ENCODE measurements around the gene PRSS8. TPM values are rescaled to one million over a fixed set of nuclear protein-coding genes. Genes with fewer than 3 reads are reported as not detected.

PRSS8 gene
- polyA plus RNA-seq, 1 donor from 2014 or later: not detected

GRCh38 chr16:31083081-31083480, 52.4 kb downstream of the PRSS8 start:
- Histone ChIP-seq H3K79me2 (replicated peaks; ENCODE audit: insufficient read depth, low read length) (peaks cover under 1% of the 10 kb centered on the region), H2AFZ (ENCODE audit: low read depth, low read length) (no peak overlapping the region), H3K36me3 (ENCODE audit: insufficient read depth, low read length) (peaks cover 11% of the 10 kb centered on the region), H3K9me3 (ENCODE audit: low read length) (no peaks in the 10 kb centered on the region), H3K9ac (ENCODE audit: low read length) (no peak overlapping the region), H3F3A (ENCODE audit: insufficient read depth, low read length, poor library complexity, severe bottlenecking) (no peaks in the 10 kb centered on the region), H3K9me2 (ENCODE audit: insufficient read depth, low read length) (no peaks in the 10 kb centered on the region), H3K4me2 (ENCODE audit: low read length) (no peak overlapping the region), H3K4me3 (ENCODE audit: low read length) (no peak overlapping the region), H3K27me3 (ENCODE audit: insufficient read depth, low read depth, low read length) (no peaks in the 10 kb centered on the region), H4K20me1 (ENCODE audit: insufficient read depth) (no peaks in the 10 kb centered on the region), H3K27ac (ENCODE audit: low read length) (no peak overlapping the region)
- TF ChIP-seq EZH2 (IDR thresholded peaks at IDR 0.05; ENCODE audit: borderline replicate concordance, insufficient read depth, low read length, poor library complexity, severe bottlenecking) (no peak), RAD21 (conservative IDR thresholded peaks at IDR 0.05) (no peak), EP300 (conservative IDR thresholded peaks at IDR 0.05; ENCODE audit: poor library complexity, severe bottlenecking) (no peak), TAF1 (IDR thresholded peaks at IDR 0.05; ENCODE audit: low read depth) (no peak), MXI1 (conservative IDR thresholded peaks at IDR 0.05; ENCODE audit: poor library complexity, severe bottlenecking) (no peak), SMC3 (conservative IDR thresholded peaks at IDR 0.05; ENCODE audit: poor library complexity) (no peak), POLR2AphosphoS5 (IDR thresholded peaks at IDR 0.05) (no peak), CTCF (IDR thresholded peaks at IDR 0.05; ENCODE audit: poor library complexity, severe bottlenecking) (no peak)
- TF ChIP-seq, protein P1, sequence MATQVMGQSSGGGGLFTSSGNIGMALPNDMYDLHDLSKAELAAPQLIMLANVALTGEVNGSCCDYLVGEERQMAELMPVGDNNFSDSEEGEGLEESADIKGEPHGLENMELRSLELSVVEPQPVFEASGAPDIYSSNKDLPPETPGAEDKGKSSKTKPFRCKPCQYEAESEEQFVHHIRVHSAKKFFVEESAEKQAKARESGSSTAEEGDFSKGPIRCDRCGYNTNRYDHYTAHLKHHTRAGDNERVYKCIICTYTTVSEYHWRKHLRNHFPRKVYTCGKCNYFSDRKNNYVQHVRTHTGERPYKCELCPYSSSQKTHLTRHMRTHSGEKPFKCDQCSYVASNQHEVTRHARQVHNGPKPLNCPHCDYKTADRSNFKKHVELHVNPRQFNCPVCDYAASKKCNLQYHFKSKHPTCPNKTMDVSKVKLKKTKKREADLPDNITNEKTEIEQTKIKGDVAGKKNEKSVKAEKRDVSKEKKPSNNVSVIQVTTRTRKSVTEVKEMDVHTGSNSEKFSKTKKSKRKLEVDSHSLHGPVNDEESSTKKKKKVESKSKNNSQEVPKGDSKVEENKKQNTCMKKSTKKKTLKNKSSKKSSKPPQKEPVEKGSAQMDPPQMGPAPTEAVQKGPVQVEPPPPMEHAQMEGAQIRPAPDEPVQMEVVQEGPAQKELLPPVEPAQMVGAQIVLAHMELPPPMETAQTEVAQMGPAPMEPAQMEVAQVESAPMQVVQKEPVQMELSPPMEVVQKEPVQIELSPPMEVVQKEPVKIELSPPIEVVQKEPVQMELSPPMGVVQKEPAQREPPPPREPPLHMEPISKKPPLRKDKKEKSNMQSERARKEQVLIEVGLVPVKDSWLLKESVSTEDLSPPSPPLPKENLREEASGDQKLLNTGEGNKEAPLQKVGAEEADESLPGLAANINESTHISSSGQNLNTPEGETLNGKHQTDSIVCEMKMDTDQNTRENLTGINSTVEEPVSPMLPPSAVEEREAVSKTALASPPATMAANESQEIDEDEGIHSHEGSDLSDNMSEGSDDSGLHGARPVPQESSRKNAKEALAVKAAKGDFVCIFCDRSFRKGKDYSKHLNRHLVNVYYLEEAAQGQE (IDR thresholded peaks at IDR 0.05; ENCODE audit: borderline replicate concordance): no peak

DNA sequence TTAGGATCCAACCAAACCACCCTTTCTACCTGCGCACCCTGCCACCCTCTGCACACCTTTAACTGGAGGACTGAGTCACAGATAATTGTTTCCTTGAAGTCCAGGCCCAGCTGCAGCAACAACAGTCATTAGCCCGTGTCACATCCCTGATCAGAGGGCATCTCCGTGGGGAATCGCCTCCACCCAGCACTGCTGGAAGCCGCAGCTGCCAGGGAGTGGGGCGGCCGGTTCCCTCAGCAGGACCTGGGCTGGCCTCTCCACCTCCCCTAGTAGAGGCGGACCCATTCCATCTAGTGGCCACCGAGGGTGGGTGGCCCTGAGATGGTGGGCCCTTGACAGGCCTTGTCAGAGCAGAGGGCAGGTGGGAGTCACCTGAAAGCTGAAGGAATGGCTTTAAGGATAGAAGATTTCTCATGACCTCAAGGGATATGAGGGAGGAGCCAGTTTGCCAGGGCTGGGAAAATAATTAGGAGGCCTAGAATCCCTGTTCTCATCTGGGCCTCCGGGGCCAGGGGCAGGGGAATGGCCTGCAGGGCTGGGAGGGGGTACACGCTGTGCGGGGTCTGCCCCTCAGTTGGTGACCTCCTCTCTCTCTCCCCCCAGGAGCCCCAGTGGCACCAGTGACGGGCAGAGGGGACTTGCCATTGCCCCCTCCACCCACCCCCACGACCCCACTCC, 53.0 kb downstream of the PRSS8 start:
- H3K9ac ChIP-seq (ENCODE audit: low read length): no peak overlapping the region
- no peak overlapping the region for H2AFZ ChIP-seq (ENCODE audit: low read depth, low read length)
- no peak overlapping the region for H3K27ac ChIP-seq (ENCODE audit: low read length)
- H3K27me3 ChIP-seq (ENCODE audit: insufficient read depth, low read depth, low read length): no peaks in the 10 kb centered on the region
- TF ChIP-seq EZH2 (IDR thresholded peaks at IDR 0.05; ENCODE audit: borderline replicate concordance, insufficient read depth, low read length, poor library complexity, severe bottlenecking) (no peak), MXI1 (conservative IDR thresholded peaks at IDR 0.05; ENCODE audit: poor library complexity, severe bottlenecking) (no peak), POLR2AphosphoS5 (IDR thresholded peaks at IDR 0.05) (no peak), EP300 (conservative IDR thresholded peaks at IDR 0.05; ENCODE audit: poor library complexity, severe bottlenecking) (no peak), SMC3 (conservative IDR thresholded peaks at IDR 0.05; ENCODE audit: poor library complexity) (no peak), CTCF (IDR thresholded peaks at IDR 0.05; ENCODE audit: poor library complexity, severe bottlenecking) (no peak), RAD21 (conservative IDR thresholded peaks at IDR 0.05) (no peak), TAF1 (IDR thresholded peaks at IDR 0.05; ENCODE audit: low read depth) (no peak)
- TF ChIP-seq, protein P1 (IDR thresholded peaks at IDR 0.05; ENCODE audit: borderline replicate concordance): no peak
- H3K9me2 ChIP-seq (ENCODE audit: insufficient read depth, low read length): no peaks in the 10 kb centered on the region
- H3K36me3 ChIP-seq (ENCODE audit: insufficient read depth, low read length): peaks cover 11% of the 10 kb centered on the region
- H3K9me3 ChIP-seq (ENCODE audit: low read length): no peaks in the 10 kb centered on the region
- H3K4me2 ChIP-seq (ENCODE audit: low read length): no peak overlapping the region
- H4K20me1 ChIP-seq (ENCODE audit: insufficient read depth): no peaks in the 10 kb centered on the region
- H3K4me3 ChIP-seq (ENCODE audit: low read length): no peak overlapping the region
- H3F3A ChIP-seq (ENCODE audit: insufficient read depth, low read length, poor library complexity, severe bottlenecking): no peaks in the 10 kb centered on the region
- peaks cover 6% of the 10 kb centered on the region for H3K79me2 ChIP-seq (replicated peaks; ENCODE audit: insufficient read depth, low read length)

Measured in neural cell (in vitro differentiated cells).